ENCODE results near the gene ZNF512B.

GRCh38 chr20:63950701-63951397, 18.9 kb downstream of the ZNF512B start:
- no peak for TF ChIP-seq POLR2A (IDR thresholded peaks at IDR 0.05; ENCODE audit: low read depth, low read length)
- TF ChIP-seq TAF1 (IDR thresholded peaks at IDR 0.05; ENCODE audit: borderline replicate concordance, low read depth, low read length) = no peak

Measured in GM12892 (cell line).